Measurements from ENCODE around the gene SPRYD4. TPM values are rescaled to one million over a fixed set of nuclear protein-coding genes. Genes with fewer than 3 reads are reported as not detected.
A peak's percentile ranks its signal among the peaks of the same experiment; 100 is the strongest.

Gene SPRYD4
- total and polyA plus RNA-seq, 2 experiments from 2014 or later = 1.6 to 1.8 TPM

- H3K4me1 ChIP-seq (ENCODE audit: insufficient read depth) = no peaks in the 10 kb centered on the region
- H3K79me2 ChIP-seq (ENCODE audit: insufficient read depth) = no peaks in the 10 kb centered on the region
- no peaks in the 10 kb centered on the region for H4K20me1 ChIP-seq (ENCODE audit: insufficient read depth)
- no peak for DNase-seq
- no peak overlapping the region for H2AFZ ChIP-seq
- no peaks in the 10 kb centered on the region for H3F3A ChIP-seq (ENCODE audit: insufficient read depth)
- H3K9ac ChIP-seq = no peak overlapping the region
- H3K4me3 ChIP-seq = no peak overlapping the region
- WGBS, 2 experiments (ENCODE audit: low coverage in 1 of 2, low lambda C conversion rate in 2 of 2, missing lambda C conversion rate in 2 of 2) = 80 to 84% methylated on average over 6 of the region's 6 CpGs
- H3K27ac ChIP-seq = no peak overlapping the region
- H3K36me3 ChIP-seq (ENCODE audit: low read depth) = no peaks in the 10 kb centered on the region
- in situ Hi-C loops (cut with MboI) = no loop called here
- no peaks in the 10 kb centered on the region for H3K9me2 ChIP-seq (ENCODE audit: insufficient read depth)
- no peak overlapping the region for H3K4me2 ChIP-seq (ENCODE audit: unreplicated experiment)
- H3K9me3 ChIP-seq (ENCODE audit: low read depth) = no peaks in the 10 kb centered on the region
- no peak for TF ChIP-seq EZH2phosphoT487 (IDR thresholded peaks at IDR 0.05; ENCODE audit: insufficient read depth, low read depth)
- no peak for TF ChIP-seq EZH2 (IDR thresholded peaks at IDR 0.05; ENCODE audit: insufficient read depth, poor library complexity, severe bottlenecking)
- H3K27me3 ChIP-seq (replicated peaks; ENCODE audit: insufficient read depth) = no peaks in the 10 kb centered on the region
Measured at GRCh38 chr12:56477521-56478225, 9.3 kb downstream of the SPRYD4 start.

- Histone ChIP-seq H3K9ac (no peak overlapping the region), H3K79me2 (ENCODE audit: insufficient read depth) (no peaks in the 10 kb centered on the region), H3F3A (ENCODE audit: insufficient read depth) (no peaks in the 10 kb centered on the region; the same call in 1 of the 2 replicates), H3K4me3 (no peak overlapping the region), H3K27me3 (replicated peaks; ENCODE audit: insufficient read depth) (no peaks in the 10 kb centered on the region), H3K27ac (no peak overlapping the region), H3K4me2 (ENCODE audit: unreplicated experiment) (no peak overlapping the region), H2AFZ (no peak overlapping the region), H3K36me3 (ENCODE audit: low read depth) (no peaks in the 10 kb centered on the region), H4K20me1 (ENCODE audit: insufficient read depth) (no peaks in the 10 kb centered on the region), H3K9me3 (ENCODE audit: low read depth) (no peaks in the 10 kb centered on the region), H3K4me1 (ENCODE audit: insufficient read depth) (no peaks in the 10 kb centered on the region), H3K9me2 (ENCODE audit: insufficient read depth) (no peaks in the 10 kb centered on the region)
- 96 to 97% methylated on average over 7 of the region's 7 CpGs for WGBS, 2 experiments (ENCODE audit: low coverage in 1 of 2, low lambda C conversion rate in 2 of 2, missing lambda C conversion rate in 2 of 2)
- TF ChIP-seq EZH2phosphoT487 (IDR thresholded peaks at IDR 0.05; ENCODE audit: insufficient read depth, low read depth) (no peak), EZH2 (IDR thresholded peaks at IDR 0.05; ENCODE audit: insufficient read depth, poor library complexity, severe bottlenecking) (no peak)
- in situ Hi-C loops (cut with MboI) = no loop called here
- no peak for DNase-seq
Measured at GRCh38 chr12:56479625-56480024, 11.2 kb downstream of the SPRYD4 start.

DNA sequence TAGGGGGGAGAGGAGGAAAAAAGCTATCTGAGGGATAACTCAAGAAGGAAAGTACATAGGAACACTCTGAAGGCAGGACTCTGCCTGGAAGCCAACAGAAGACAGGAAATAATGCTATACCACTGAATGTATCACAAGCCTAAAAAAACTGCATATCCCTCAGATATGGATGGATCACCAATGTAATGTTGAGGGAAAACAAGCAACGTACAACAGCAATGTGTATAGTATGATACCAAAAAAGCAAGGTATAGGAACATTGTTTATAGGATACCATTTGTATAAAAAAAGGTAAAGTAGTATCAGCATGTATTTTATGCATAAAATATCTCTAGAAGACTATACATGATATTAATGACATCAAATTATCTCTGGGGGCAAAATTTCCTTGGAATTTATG lies 16.2 kb downstream of the SPRYD4 start:
- Histone ChIP-seq H4K20me1 (ENCODE audit: insufficient read depth) (no peaks in the 10 kb centered on the region), H3K36me3 (ENCODE audit: low read depth) (no peaks in the 10 kb centered on the region), H3K4me3 (no peak overlapping the region), H3K4me1 (ENCODE audit: insufficient read depth) (no peaks in the 10 kb centered on the region), H3K9ac (no peak overlapping the region), H3K4me2 (ENCODE audit: unreplicated experiment) (no peak overlapping the region), H3K27me3 (replicated peaks; ENCODE audit: insufficient read depth) (no peaks in the 10 kb centered on the region), H3K9me2 (ENCODE audit: insufficient read depth) (no peaks in the 10 kb centered on the region), H2AFZ (no peak overlapping the region), H3K9me3 (ENCODE audit: low read depth) (no peaks in the 10 kb centered on the region), H3K27ac (no peak overlapping the region), H3K79me2 (ENCODE audit: insufficient read depth) (no peaks in the 10 kb centered on the region), H3F3A (ENCODE audit: insufficient read depth) (no peaks in the 10 kb centered on the region; the same call in 1 of the 2 replicates)
- WGBS, 2 experiments (ENCODE audit: low coverage in 1 of 2, low lambda C conversion rate in 2 of 2, missing lambda C conversion rate in 2 of 2) = 91 to 94% methylated on average over 1 of the region's 1 CpG
- DNase-seq = no peak
- in situ Hi-C loops (cut with MboI) = no loop called here
- no peak for TF ChIP-seq EZH2 (IDR thresholded peaks at IDR 0.05; ENCODE audit: insufficient read depth, poor library complexity, severe bottlenecking)
- no peak for TF ChIP-seq EZH2phosphoT487 (IDR thresholded peaks at IDR 0.05; ENCODE audit: insufficient read depth, low read depth)

DNA sequence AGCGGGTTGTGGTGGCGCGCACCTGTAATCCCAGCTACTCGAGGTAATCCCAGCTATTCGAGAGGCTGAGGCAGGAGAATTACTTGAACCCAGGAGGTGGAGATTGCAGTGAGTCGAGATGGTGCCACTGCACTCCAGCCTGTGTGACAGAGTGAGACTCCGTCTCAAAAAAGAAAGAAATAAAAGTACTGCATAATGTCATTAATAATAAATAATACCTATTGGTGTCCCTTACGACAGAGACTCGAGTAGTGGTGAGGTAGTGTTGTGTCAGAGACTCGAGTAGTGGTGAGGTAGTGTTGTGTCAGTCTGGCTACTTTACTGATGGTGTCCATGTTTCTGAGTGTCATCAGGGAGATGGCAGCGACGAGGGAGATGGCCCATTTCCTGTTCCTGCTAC lies 18.3 kb downstream of the SPRYD4 start:
- Histone ChIP-seq H3K4me1 (ENCODE audit: insufficient read depth) (no peaks in the 10 kb centered on the region), H4K20me1 (ENCODE audit: insufficient read depth) (no peaks in the 10 kb centered on the region), H3K27me3 (replicated peaks; ENCODE audit: insufficient read depth) (peaks cover 13% of the 10 kb centered on the region), H3K27ac (no peak overlapping the region), H3K79me2 (ENCODE audit: insufficient read depth) (no peaks in the 10 kb centered on the region), H3K9me2 (ENCODE audit: insufficient read depth) (no peaks in the 10 kb centered on the region), H3F3A (ENCODE audit: insufficient read depth) (no peaks in the 10 kb centered on the region; the same call in 1 of the 2 replicates), H2AFZ (no peak overlapping the region), H3K9me3 (ENCODE audit: low read depth) (no peaks in the 10 kb centered on the region), H3K9ac (no peak overlapping the region), H3K4me3 (no peak overlapping the region), H3K36me3 (ENCODE audit: low read depth) (no peaks in the 10 kb centered on the region), H3K4me2 (ENCODE audit: unreplicated experiment) (no peak overlapping the region)
- peak; percentile 5 for DNase-seq
- TF ChIP-seq EZH2phosphoT487 (IDR thresholded peaks at IDR 0.05; ENCODE audit: insufficient read depth, low read depth) (no peak), EZH2 (IDR thresholded peaks at IDR 0.05; ENCODE audit: insufficient read depth, poor library complexity, severe bottlenecking) (no peak)
- in situ Hi-C loops (cut with MboI) = no loop called here
- 82 to 84% methylated on average over 12 of the region's 12 CpGs for WGBS, 2 experiments (ENCODE audit: low coverage in 1 of 2, low lambda C conversion rate in 2 of 2, missing lambda C conversion rate in 2 of 2)
